ENCODE results near the gene UBAP1L.
"Not testable (repeated sequence)": the region's sequence is repeated elsewhere in the genome, so short reads cannot be mapped to it uniquely, and the experiment has no call there.

Gene UBAP1L

DNA sequence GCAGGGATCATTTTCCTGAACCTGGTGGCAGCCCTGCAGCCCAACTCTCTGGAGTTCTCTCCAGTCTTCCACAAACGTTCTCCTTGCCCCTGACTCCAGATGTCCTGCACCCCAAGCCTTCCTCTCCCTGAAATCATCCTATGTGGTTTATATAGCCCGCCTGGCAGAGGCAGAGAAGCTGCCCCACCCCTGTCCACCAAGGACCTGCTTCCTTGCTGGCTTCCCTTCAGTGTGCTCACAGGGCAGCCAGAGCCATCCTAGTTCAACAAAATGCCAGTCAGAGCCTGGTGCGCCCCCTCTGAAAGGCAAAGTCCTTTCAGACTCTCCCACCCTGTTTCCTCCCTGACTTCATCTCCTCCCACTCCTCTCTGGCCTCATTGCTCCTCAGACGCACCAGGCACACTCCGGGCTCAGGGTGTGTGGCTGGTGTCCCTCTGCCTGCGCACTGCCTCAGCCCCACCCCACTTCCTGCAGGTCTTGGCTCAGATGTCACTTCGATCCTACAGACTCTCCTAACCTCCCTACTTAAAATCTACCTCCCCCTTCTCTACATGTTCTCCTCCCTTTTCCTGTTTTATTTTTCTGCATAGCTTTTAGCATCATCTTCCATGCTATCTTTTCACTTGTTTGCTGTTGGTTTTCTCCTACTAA is 32.6 kb downstream of the UBAP1L start:
- no peak for DNase-seq

DNA sequence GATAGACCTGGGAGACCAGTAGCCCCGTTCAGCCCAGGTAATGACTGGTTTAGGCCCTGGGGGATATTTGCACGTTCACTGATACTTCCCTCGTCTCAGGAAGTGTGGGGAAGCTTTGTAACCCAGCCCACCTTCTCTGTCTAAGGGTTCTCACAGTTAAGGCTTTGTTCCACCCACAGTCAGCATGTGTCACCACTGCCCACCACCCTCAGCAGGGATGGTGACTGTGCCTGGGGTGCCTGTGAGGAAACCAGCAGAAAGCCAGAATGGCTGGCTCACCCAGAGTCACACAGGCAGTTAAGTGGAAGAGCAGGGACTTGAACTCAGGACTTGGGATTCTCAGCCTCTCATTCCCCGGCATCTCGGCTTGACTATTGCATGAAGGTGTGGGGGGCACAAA is 33.2 kb downstream of the UBAP1L start:
- no peak for DNase-seq

DNA sequence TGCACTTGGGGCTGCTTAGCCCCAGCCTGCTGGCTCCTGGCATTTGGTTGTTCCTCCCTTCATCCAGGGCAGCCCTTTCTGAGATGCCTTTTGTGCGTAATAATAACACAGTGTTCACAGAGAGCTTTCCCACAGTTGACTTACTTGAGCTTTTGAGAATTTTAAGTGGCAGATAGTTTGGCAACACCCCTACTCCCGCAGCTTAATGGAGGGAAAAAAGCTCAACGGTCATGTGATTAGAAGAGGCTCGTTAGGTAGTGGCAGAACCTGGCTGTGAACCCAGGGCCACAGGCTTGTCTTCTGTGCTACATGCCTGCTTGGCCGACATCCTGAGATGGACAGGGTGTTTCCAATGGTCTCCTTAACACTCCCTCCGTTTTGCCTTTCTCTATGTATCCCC is 33.7 kb downstream of the UBAP1L start:
- no peak for DNase-seq

GRCh38 chr15:65079580-65079979 is 35.4 kb downstream of the UBAP1L start:
- no peak for DNase-seq

GRCh38 chr15:65077981-65078352 is 37.0 kb downstream of the UBAP1L start:
- no peak for DNase-seq

- DNase-seq = no peak
Measured at GRCh38 chr15:65077291-65077980, 37.6 kb downstream of the UBAP1L start.

DNA sequence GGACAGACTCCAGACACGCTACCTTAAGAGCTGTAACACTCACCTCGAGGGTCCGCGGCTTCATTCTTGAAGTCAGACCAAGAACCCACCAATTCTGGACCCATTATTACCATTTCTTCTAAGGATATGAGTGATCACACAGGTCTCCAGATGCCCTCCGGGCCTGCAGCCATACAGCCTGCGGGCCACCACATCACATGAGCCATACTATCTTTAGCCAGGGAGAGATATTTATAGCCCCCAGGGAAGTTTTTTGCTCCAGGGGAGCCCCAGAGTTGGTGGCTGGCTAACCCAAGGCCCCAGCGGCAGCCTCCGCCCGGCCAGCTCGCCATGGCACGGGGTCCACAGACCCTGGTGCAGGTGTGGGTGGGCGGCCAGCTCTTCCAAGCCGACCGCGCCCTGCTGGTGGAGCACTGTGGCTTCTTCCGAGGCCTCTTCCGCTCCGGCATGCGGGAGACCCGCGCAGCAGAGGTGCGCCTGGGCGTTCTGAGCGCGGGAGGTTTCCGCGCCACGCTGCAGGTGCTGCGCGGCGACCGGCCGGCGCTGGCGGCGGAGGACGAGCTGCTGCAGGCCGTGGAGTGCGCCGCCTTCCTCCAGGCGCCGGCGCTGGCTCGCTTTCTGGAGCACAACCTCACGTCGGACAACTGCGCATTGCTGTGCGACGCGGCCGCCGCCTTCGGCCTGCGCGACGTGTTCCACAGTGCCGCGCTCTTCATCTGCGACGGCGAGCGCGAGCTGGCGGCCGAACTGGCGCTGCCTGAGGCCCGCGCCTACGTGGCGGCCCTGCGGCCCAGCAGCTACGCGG is 38.3 kb downstream of the UBAP1L start, which contains the start of gene KBTBD13:
TSS of gene KBTBD13 (plus strand) at position 261 of the 805 bp plus-strand sequence. CDS start at position 331, 70 bp downstream.
- no peak for DNase-seq

- not testable (repeated sequence) for DNase-seq
Measured at GRCh38 chr15:65075607-65076395, 39.2 kb downstream of the UBAP1L start.

GRCh38 chr15:65074946-65075345 is 40.1 kb downstream of the UBAP1L start:
- not testable (repeated sequence) for DNase-seq

GRCh38 chr15:65072617-65073016 is 42.4 kb downstream of the UBAP1L start:
- no peak for DNase-seq

DNA sequence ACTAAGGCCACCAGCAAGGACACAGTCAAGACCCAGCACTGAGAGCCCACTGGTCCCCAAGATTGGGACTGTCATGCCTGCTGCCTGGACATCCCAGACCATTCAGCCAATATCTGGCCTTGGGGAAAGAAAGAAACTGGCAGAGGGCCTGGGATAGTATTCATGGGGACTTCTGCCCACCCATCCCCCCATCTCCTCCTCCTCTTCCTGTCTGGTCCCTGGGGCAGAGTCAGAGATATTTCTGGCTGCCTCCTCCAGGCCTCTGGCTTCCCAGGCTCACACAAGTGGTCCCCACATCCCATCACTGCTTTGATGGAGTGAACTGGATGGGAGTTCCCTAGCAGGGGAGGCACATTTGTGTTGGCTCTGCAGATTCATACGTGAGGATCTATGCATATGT is 43.0 kb downstream of the UBAP1L start:
- no peak for DNase-seq

GRCh38 chr15:65071381-65071811 is 43.6 kb downstream of the UBAP1L start:
- DNase-seq = no peak

DNA sequence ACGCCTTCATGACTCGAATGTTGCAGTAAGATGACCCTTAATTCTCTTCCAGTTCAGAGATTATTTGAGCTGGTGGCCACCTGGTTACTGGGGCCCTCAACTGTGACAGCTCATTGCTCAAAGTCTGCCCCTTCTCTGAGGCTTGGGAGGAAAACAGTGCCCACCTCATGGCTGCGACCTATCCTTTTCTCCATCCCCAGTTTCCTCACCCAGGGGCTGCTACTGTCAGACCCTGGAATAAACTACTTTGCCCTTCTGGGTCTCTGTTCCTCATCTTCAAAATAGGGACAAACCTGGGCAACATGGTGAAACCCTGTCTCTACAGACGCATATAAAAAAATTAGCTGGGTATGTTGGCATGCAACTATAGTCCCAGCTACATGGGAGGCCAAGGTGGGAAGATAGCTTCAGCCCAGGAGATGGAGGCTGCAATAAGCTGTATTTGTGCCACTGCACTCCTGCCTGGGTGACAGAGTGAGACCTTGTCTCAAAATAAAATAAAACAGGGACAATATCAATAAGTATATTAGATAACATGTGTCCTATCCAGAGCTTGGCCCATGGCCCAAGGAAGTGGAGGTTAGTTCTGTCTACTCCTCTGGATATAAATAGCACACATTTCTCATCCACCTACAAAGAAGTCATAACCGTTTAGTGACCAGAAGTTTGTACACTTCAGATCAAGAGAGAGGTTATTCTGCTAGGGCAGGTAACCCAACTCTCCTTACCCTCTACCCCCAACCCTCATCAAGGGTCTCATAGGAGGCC is 45.0 kb downstream of the UBAP1L start:
- no peak for DNase-seq

DNA sequence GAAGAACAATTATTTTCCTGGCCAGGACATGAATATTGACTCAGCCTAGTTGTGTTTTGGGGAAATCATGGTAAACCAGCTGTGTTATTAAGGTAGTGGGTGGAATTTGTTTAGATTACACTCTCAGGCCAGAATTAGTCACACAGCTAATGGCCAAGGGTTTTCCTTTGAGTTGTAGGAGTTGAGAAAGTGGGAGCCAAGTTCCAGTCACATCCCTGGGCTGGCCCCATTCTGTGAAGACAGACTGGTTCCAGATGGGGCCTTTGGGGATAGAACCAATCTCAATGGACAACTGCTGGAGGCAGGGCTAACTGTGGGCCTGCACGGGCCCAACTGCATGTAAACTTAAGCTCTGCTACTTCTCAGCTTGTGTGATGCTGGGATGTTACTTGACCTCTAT is 45.8 kb downstream of the UBAP1L start:
- DNase-seq = no peak

GRCh38 chr15:65068403-65068788 is 46.6 kb downstream of the UBAP1L start:
- no peak for DNase-seq

DNA sequence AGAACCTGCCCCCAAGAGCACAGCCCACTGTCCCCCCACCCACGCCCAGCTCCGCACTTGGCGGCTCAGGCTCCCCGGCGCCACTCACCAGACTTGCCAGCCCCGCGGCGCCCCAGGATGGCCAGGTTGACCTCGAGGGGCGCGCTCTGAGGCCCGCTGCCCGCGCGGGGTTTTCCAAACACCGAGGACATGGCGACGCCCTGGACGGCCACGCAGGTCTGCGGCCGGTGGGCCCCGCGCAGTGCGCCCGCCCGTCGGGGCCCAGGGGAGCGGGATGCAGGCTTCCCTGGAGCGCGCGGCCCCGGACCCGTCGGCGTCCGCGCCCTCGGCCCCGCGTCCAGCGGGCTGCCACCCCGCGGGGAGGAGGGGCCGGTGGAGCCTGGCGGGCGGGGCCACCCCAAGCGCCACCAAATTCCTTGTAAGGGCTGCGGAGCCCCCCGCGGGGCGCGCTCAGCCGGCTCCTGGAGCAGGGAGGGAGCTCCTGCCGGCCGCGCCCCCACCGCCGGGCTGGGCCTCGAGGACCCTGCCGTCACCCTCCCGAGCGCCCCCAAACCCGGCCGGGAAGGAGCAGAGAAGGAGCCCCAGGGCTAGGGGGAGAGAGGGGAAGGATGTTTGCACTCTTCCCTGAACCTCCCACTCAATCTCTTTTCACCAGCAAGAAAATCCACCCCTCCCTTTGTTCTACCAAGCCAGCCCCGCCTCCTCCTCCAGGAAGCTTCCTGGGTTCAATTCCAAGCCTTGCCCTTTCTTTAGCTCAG is 47.2 kb downstream of the UBAP1L start, which contains the start of gene RASL12:
TSS of gene RASL12 (minus strand) at position 347 of the 758 bp plus-strand sequence. CDS start at position 191, 156 bp downstream.
- DNase-seq = no peak

GRCh38 chr15:65067317-65067644 is 47.7 kb downstream of the UBAP1L start:
- no peak for DNase-seq

DNA sequence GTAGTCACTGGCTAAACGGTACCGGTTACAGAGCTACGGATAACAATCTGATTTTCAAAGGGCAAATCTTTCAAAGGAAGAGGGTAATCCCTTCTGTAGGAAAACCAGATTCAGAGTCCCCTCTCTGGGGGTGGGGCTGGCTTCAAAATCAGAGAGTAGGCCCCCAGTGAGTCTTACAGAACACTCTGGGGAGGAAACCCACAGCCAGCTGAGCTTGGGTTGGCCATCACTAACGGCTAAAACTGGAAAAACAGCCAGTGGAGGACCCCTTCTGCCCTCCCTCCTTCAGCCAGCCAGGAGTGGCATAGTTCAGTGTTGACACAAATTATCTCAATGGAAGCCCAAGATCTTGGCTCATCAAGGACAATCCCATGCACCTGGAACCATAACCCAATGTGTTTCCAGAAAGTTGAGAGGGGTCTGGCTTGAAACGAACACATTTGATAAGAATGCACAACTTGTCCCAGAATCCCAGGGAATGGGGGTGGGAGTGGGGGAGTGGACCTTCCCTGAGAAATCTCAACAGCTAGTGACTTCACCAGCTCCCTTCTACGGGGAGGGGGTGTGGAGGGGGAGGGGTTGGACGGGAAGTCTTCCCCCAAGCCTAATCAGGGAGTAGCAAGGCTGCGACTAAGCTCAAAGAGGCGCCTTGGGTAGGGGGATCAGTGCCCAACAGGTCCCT is 48.2 kb downstream of the UBAP1L start:
- DNase-seq = no peak

- DNase-seq = no peak
Measured at GRCh38 chr15:65066001-65066634, 48.9 kb downstream of the UBAP1L start.

- no peak for DNase-seq
Measured at GRCh38 chr15:65062726-65063125, 52.3 kb downstream of the UBAP1L start.

All from NCI-H446 treated with DMSO at 0.1 percent for 48 hours (cell line).